Subcutaneous preadipocyte (primary cell): ENCODE data around the gene UCN3. TPM values are rescaled to one million over a fixed set of nuclear protein-coding genes. Genes with fewer than 3 reads are reported as not detected.

ENCODE experiments used
- total RNA-seq: library from RNA; depleted of rRNA; stranded (reverse); fragments of >200 nt; gene quantifications from 2 replicates; pipeline ENCODE4 v1.2.3, GENCODE V29; 2012

UCN3 gene
- not detected in 2 replicates for total RNA-seq

GRCh38 chr10:5364890-5365338 lies at the start of gene UCN3:
Gene UCN3, plus strand, starts transcription at chr10:5364966. Its CDS starts 8,755 bp downstream, at chr10:5373721.

GRCh38 chr10:5404208-5405041 lies 39.7 kb downstream of the UCN3 start, which contains the start of gene TUBAL3:
Gene TUBAL3, minus strand, starts transcription at chr10:5404828. Its CDS starts 36 bp downstream, at chr10:5404792.

GRCh38 chr10:5412277-5412941 lies 47.6 kb downstream of the UCN3 start, which contains the start of gene NET1:
Gene NET1, plus strand, starts transcription at chr10:5412557. Its CDS starts 136 bp downstream, at chr10:5412693.

Other genes with a start within 250 kb of the UCN3 start
- not detected in 2 replicates for gene AKR1C8, start 179.8 kb upstream of the UCN3 start, total RNA-seq
- gene AKR1C4, start 168.1 kb upstream of the UCN3 start, total RNA-seq = not detected in 2 replicates
- gene TUBAL3, start 39.9 kb downstream of the UCN3 start, total RNA-seq = not detected in 2 replicates
- 11.4 and 24.8 TPM in 2 replicates for gene NET1, start 47.6 kb downstream of the UCN3 start, total RNA-seq
- gene CALML5, start 134.6 kb downstream of the UCN3 start, total RNA-seq = not detected in 2 replicates
- gene CALML3, start 160.0 kb downstream of the UCN3 start, total RNA-seq = not detected in 2 replicates